GM19438 (cell line): ENCODE results near the gene INHBE.
"Not testable (repeated sequence)": the region's sequence is repeated elsewhere in the genome, so short reads cannot be mapped to it uniquely, and the experiment has no call there.

Experiments
- ATAC-seq: cut with Tn5 transposase; IDR thresholded peaks from one replicate; pipeline ENCODE4 v1.9.1; 2021; ENCODE audit warnings: low read depth; ENCODE audit not compliant: unreplicated experiment

Gene INHBE

DNA sequence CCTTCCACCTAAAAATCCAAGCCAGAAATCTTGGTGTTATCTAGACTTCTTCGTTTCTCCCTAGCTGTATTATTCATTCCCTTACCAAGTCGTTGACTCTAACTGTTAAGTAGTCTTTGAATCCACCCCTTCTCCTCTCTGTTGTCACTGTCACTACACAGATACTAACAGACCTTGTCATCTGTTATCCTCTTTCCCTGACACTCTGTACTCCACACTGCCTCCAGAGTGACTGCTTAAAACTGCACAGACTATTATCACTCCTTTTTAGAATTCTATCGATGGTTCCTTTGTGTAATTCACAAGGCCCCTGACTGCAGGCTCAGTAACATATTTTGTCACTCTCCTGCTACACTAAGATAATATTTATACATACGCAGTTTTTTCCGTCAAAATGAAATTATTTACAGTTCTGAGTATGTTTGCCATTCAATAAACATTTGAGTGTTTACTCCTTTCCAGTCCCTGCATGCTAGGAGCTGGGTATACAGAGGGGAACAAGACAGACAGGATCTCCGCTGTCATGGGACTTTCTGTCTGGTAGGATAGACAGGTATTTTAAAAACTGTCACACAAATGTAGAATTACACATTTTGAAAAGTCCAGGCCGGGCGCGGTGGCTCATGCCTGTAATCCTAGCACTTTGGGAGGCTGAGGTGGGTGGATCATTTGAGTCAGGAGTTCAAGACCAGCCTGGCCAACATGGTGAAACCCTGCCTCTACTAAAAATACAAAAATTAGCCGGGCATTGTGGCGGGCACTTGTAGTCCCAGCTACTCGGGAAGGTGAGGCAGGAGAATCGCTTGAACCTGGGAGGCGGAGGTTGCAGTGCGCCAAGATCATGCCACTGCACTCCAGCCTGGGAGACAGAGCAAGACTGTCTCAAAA is 36.5 kb downstream of the INHBE start:
- no peak for ATAC-seq

DNA sequence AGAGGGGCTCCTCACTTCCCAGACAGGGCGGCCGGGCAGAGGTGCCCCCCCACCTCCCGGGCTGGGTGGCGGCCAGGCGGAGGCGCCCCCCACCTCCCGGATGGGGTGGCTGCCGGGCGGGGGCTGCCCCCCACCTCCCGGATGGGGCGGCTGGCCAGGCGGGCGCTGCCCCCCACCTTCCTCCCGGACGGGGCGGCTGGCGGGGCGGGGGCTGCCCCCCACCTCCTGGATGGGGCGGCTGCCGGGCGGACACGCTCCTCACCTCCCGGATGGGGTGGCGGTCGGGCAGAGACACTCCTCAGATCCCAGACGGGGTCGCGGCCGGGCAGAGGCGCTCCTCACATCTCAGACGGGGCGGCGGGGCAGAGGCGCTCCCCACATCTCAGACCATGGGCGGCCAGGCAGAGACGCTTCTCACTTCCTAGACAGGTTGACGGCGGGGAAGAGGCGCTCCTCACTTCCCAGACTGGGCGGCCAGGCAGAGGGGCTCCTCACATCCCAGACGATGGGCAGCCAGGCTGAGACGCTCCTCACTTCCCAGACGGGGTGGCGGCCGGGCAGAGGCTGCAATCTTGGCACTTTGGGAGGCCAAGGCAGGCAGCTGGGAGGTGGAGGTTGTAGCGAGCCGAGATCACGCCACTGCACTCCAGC is 40.1 kb downstream of the INHBE start:
- not testable (repeated sequence) for ATAC-seq

DNA sequence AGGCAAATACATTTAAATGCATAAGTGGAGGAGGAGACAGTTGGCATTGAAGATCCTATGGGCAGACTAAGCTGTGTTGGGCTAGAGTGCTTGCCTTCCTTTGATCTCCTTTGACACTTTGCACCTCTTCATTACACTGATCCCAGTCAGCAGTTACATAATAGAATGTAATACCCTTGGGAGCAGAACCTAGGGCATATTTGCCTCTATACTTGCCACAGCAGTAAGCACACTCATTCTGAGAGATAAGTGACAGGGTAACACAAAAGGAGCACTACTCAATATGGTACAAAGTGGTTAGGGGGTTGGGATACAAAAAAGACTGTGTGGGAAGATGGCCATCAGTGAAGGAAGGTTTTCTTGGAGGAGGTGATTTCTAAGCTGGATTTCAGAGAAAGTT is 41.7 kb downstream of the INHBE start:
- ATAC-seq, result no peak

DNA sequence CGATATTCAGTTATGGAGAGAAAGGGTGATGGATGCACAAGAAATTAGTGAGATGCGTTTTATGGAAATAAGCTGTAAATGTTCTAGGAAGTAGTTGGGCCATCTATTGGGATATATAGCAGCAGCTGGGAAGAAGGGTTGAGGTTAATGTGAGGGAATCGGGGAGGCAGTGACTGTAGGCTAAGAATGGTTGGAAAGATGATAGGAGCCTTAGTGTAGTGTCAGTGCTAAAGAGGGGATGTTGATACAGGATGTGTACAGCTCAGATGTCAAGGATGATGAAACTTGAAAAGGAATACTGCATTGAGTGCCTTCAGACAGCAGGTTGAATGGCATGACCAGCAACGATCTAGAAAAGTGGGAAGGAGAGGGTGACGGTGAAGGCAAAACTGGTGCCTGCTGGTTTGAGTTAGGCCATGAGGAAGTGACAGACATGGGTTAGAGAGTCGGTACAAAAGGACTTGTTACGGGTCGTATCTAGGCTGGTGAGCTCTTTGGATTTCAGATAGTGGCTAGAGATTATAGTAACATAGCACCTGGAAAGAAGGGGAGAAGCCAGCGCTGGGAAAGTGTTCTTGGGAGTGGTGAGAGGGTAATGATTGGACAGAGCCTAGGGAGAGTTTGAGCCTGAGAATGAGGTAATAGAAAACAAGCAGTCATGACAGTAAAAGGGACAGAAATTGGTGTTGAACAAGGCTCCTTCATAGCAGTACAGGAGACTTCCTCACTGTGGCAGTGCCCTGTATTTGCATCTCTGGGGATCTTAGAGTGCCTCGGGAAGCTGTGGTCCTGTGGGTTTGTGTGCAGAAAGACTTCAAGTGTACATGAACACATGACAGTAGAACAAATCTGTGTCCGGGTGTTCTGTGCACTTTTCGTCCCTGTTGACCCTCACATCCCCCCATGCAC is 42.4 kb downstream of the INHBE start:
- no peak for ATAC-seq

DNA sequence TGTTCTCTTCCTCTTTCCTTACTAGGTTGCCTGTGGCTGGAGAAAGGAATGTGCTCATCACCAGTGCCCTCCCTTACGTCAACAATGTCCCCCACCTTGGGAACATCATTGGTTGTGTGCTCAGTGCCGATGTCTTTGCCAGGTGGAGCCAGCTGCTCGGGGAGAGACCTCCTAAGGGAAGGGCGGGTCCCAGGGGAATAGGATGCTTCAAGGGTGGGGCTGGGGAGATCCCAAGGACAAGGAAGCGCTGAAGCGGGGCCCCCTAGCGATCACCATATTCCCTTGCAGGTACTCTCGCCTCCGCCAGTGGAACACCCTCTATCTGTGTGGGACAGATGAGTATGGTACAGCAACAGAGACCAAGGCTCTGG is 43.0 kb downstream of the INHBE start:
- ATAC-seq, result no peak

DNA sequence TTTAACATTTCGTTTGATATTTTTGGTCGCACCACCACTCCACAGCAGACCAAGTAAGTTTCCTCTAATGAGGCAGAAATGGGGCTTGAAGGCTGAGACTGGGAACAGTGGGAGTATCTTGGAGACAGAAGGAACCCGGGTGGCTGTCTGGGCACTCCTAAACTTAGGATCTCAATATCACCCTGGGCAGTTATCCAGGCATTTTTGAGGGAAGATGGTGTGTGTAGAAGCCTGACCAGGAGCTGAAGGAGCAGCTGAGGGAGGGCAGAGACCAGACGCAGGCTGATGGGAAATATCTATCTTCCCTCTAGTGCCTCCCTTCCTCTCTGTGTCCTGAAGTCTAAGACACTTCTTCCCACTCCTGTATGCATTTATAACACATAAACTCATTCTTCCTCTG is 43.5 kb downstream of the INHBE start:
- no peak for ATAC-seq

DNA sequence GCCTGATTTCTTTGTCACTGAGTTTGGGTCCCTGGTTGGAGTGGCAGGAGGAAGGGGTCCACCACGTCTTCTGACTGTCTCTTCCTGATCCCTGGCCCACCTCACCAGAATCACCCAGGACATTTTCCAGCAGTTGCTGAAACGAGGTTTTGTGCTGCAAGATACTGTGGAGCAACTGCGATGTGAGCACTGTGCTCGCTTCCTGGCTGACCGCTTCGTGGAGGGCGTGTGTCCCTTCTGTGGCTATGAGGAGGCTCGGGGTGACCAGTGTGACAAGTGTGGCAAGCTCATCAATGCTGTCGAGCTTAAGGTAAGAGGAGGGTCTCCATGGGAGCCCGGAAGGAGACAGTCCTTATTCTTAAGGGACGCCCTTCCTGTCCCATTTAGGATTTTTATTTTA is 45.1 kb downstream of the INHBE start:
- ATAC-seq, result no peak

DNA sequence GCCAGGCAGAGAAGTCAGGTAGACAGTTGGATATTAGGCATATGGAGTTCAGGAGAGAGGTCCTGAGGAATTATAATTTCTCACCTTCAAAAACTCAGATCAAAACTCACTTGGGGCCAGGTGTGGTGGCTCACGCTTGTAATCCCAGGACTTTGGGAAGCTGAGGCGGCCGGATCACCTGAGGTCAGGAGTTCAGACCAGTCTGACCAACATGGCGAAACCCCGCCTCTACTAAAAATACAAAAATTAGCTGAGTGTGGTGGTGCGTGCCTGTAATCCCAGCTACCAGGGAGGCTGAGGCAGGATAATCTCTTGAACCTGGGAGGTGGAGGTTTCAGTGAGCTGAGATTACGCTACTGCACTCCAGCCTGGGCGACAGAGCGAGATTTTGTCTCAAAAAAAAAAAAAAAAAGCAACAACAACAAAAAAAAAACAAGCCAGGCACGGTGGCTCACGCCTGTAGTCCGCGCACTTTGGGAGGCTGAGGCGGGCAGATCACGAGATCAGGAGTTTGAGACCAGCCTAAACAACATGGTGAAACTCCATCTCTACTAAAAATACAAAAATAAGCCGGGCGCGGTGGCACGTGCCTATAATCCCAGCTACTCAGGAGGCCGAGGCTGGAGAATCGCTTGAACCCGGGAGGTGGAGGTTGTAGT is 47.3 kb downstream of the INHBE start:
- not testable (repeated sequence) for ATAC-seq

DNA sequence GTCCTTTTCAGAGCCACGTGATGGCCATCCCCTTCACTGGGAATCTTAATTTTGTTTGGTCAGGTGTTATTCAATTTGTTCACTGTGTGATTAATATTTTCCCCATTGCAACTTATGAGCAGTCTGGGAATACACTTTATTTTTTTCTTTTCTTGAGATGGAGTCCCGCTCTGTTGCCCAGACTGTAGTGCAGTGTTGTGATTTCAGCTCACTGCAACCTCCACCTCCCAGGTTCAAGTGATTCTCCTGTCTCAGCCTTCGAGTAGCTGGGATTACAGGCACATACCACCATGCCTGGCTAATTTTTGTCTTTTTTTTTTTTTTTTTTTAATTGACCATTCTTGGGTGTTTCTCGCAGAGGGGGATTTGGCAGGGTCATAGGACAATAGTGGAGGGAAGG is 51.4 kb downstream of the INHBE start:
- ATAC-seq, result not testable (repeated sequence)
